Measurements from ENCODE around the gene EIF3J. TPM values are rescaled to one million over a fixed set of nuclear protein-coding genes. Genes with fewer than 3 reads are reported as not detected.

Gene EIF3J
- polyA plus RNA-seq, 1 donor from 2014 or later = 52.9 TPM

- H4K20me1 ChIP-seq (ENCODE audit: insufficient read depth) = no peaks in the 10 kb centered on the region
- no peaks in the 10 kb centered on the region for H3K27me3 ChIP-seq (ENCODE audit: insufficient read depth, low read depth, low read length)
- H3K9me3 ChIP-seq (ENCODE audit: low read length) = no peaks in the 10 kb centered on the region
- TF ChIP-seq SMC3 (conservative IDR thresholded peaks at IDR 0.05; ENCODE audit: poor library complexity) (peak; percentile 76), TAF1 (IDR thresholded peaks at IDR 0.05; ENCODE audit: low read depth) (no peak), EP300 (conservative IDR thresholded peaks at IDR 0.05; ENCODE audit: poor library complexity, severe bottlenecking) (no peak), REST (IDR thresholded peaks at IDR 0.05; ENCODE audit: borderline replicate concordance) (no peak), EZH2 (IDR thresholded peaks at IDR 0.05; ENCODE audit: borderline replicate concordance, insufficient read depth, low read length, poor library complexity, severe bottlenecking) (no peak), CTCF (IDR thresholded peaks at IDR 0.05; ENCODE audit: poor library complexity, severe bottlenecking) (peak; percentile 72), POLR2AphosphoS5 (IDR thresholded peaks at IDR 0.05) (no peak), MXI1 (conservative IDR thresholded peaks at IDR 0.05; ENCODE audit: poor library complexity, severe bottlenecking) (no peak), RAD21 (conservative IDR thresholded peaks at IDR 0.05) (peak; percentile 75)
- H3K4me3 ChIP-seq (ENCODE audit: low read length) = no peak overlapping the region
- H3K9ac ChIP-seq (ENCODE audit: low read length) = no peak overlapping the region
- H2AFZ ChIP-seq (ENCODE audit: low read depth, low read length) = no peak overlapping the region
- H3F3A ChIP-seq (ENCODE audit: insufficient read depth, low read length, poor library complexity, severe bottlenecking) = no peaks in the 10 kb centered on the region
- H3K9me2 ChIP-seq (ENCODE audit: insufficient read depth, low read length) = no peaks in the 10 kb centered on the region
- H3K36me3 ChIP-seq (ENCODE audit: insufficient read depth, low read length) = no peaks in the 10 kb centered on the region
- H3K79me2 ChIP-seq (replicated peaks; ENCODE audit: insufficient read depth, low read length) = no peaks in the 10 kb centered on the region
- no peak overlapping the region for H3K4me2 ChIP-seq (ENCODE audit: low read length)
- no peak overlapping the region for H3K27ac ChIP-seq (ENCODE audit: low read length)
These were observed 35.1 kb upstream of the EIF3J start for GRCh38 chr15:44501768-44502366.

- Histone ChIP-seq H3K9me2 (ENCODE audit: insufficient read depth, low read length) (no peaks in the 10 kb centered on the region), H3K27me3 (ENCODE audit: insufficient read depth, low read depth, low read length) (no peaks in the 10 kb centered on the region), H3K79me2 (replicated peaks; ENCODE audit: insufficient read depth, low read length) (no peaks in the 10 kb centered on the region), H4K20me1 (ENCODE audit: insufficient read depth) (no peaks in the 10 kb centered on the region), H3F3A (ENCODE audit: insufficient read depth, low read length, poor library complexity, severe bottlenecking) (no peaks in the 10 kb centered on the region), H2AFZ (ENCODE audit: low read depth, low read length) (no peak overlapping the region), H3K4me3 (ENCODE audit: low read length) (no peak overlapping the region), H3K9me3 (ENCODE audit: low read length) (no peaks in the 10 kb centered on the region), H3K36me3 (ENCODE audit: insufficient read depth, low read length) (no peaks in the 10 kb centered on the region), H3K4me2 (ENCODE audit: low read length) (no peak overlapping the region), H3K9ac (ENCODE audit: low read length) (no peak overlapping the region), H3K27ac (ENCODE audit: low read length) (no peak overlapping the region)
- TF ChIP-seq REST (IDR thresholded peaks at IDR 0.05; ENCODE audit: borderline replicate concordance) (no peak), RAD21 (conservative IDR thresholded peaks at IDR 0.05) (no peak), SMC3 (conservative IDR thresholded peaks at IDR 0.05; ENCODE audit: poor library complexity) (no peak), CTCF (IDR thresholded peaks at IDR 0.05; ENCODE audit: poor library complexity, severe bottlenecking) (no peak), MXI1 (conservative IDR thresholded peaks at IDR 0.05; ENCODE audit: poor library complexity, severe bottlenecking) (no peak), TAF1 (IDR thresholded peaks at IDR 0.05; ENCODE audit: low read depth) (no peak), EZH2 (IDR thresholded peaks at IDR 0.05; ENCODE audit: borderline replicate concordance, insufficient read depth, low read length, poor library complexity, severe bottlenecking) (no peak), EP300 (conservative IDR thresholded peaks at IDR 0.05; ENCODE audit: poor library complexity, severe bottlenecking) (no peak), POLR2AphosphoS5 (IDR thresholded peaks at IDR 0.05) (no peak)
These were observed 20.5 kb upstream of the EIF3J start for GRCh38 chr15:44516436-44516835.
